Fibroblast of villous mesenchyme (primary cell): ENCODE data around the gene SIPA1L2. TPM values are rescaled to one million over a fixed set of nuclear protein-coding genes. Genes with fewer than 3 reads are reported as not detected.

Experiments used
- DNase-seq: peaks from one replicate; pipeline ENCODE4 v3.0.0-alpha.2; 2010; ENCODE audit warnings: low read depth
- H3K4me3 ChIP-seq: 2 replicates; pipeline ENCODE4 v1.5.1; 2011; ENCODE audit warnings: low read depth, mild to moderate bottlenecking, low read length
- CTCF ChIP-seq: IDR thresholded peaks from 2 replicates; pipeline ENCODE4 v1.5.1; 2012; ENCODE audit warnings: low read depth, mild to moderate bottlenecking, low read length; ENCODE audit not compliant: insufficient read depth
- total RNA-seq: library from RNA; depleted of rRNA; stranded (reverse); fragments of >200 nt; gene quantifications from 2 replicates; pipeline ENCODE4 v1.2.3, GENCODE V29; 2012

The SIPA1L2 gene
- total RNA-seq, 1 donor = 5.6 TPM

- DNase-seq = no peak
- no peak for TF ChIP-seq CTCF
- no peak overlapping the region for H3K4me3 ChIP-seq
These were observed 32.2 kb downstream of the SIPA1L2 start for GRCh38 chr1:232597721-232598120.

- H3K4me3 ChIP-seq = no peak overlapping the region
- DNase-seq = no peak
- no peak for TF ChIP-seq CTCF
These were observed 33.1 kb downstream of the SIPA1L2 start for GRCh38 chr1:232596666-232597303.

GRCh38 chr1:232594768-232595698, 34.9 kb downstream of the SIPA1L2 start:
- H3K4me3 ChIP-seq = no peak overlapping the region
- no peak for TF ChIP-seq CTCF
- DNase-seq = no peak

- DNase-seq = no peak
- no peak overlapping the region for H3K4me3 ChIP-seq
- TF ChIP-seq CTCF = no peak
These were observed 36.0 kb downstream of the SIPA1L2 start for GRCh38 chr1:232593717-232594502.

- TF ChIP-seq CTCF = no peak
- DNase-seq = no peak
- no peak overlapping the region for H3K4me3 ChIP-seq
These were observed 38.6 kb downstream of the SIPA1L2 start for GRCh38 chr1:232591344-232591743.

GRCh38 chr1:232590744-232591082, 39.2 kb downstream of the SIPA1L2 start:
- no peak for DNase-seq
- TF ChIP-seq CTCF = no peak
- no peak overlapping the region for H3K4me3 ChIP-seq
